Measurements from ENCODE around the gene GIPC1. TPM values are rescaled to one million over a fixed set of nuclear protein-coding genes. Genes with fewer than 3 reads are reported as not detected.

Gene GIPC1
- total RNA-seq, 1 donor from 2014 or later = 28.2 TPM

GRCh38 chr19:14494910-14495671 lies 836 bp downstream of the GIPC1 start:
- DNase-seq (ENCODE audit: low spot score) (no peak), ATAC-seq (no peak)

GRCh38 chr19:14494411-14494810 lies 1.5 kb downstream of the GIPC1 start:
- no peak for ATAC-seq
- no peak for DNase-seq (ENCODE audit: low spot score)

GRCh38 chr19:14492756-14493337 lies 3.1 kb downstream of the GIPC1 start:
- ATAC-seq (no peak), DNase-seq (ENCODE audit: low spot score) (no peak)

- ATAC-seq (no peak), DNase-seq (ENCODE audit: low spot score) (no peak)
Measured at GRCh38 chr19:14487370-14488125, 8.4 kb downstream of the GIPC1 start.

GRCh38 chr19:14482172-14482941 lies 13.6 kb downstream of the GIPC1 start:
- no peak for DNase-seq (ENCODE audit: low spot score)
- no peak for ATAC-seq

GRCh38 chr19:14480700-14481079 lies 15.2 kb downstream of the GIPC1 start:
- DNase-seq (ENCODE audit: low spot score) (no peak), ATAC-seq (no peak)

- ATAC-seq (peak; percentile 54), DNase-seq (ENCODE audit: low spot score) (no peak)
Measured at GRCh38 chr19:14479975-14480699, 15.8 kb downstream of the GIPC1 start.

GRCh38 chr19:14479309-14479974 lies 16.5 kb downstream of the GIPC1 start:
- ATAC-seq = no peak

GRCh38 chr19:14478113-14478545 lies 17.8 kb downstream of the GIPC1 start:
- no peak for ATAC-seq
- DNase-seq (ENCODE audit: low spot score) = no peak

More at GRCh38 chr19:14479309-14479974, 16.5 kb downstream of the GIPC1 start:
- no peak for DNase-seq (ENCODE audit: low spot score)

- no peak for ATAC-seq
- DNase-seq (ENCODE audit: low spot score) = no peak
Measured at GRCh38 chr19:14477418-14478112, 18.4 kb downstream of the GIPC1 start.

- DNase-seq (ENCODE audit: low spot score) = no peak
- no peak for ATAC-seq
Measured at GRCh38 chr19:14476673-14477401, 19.1 kb downstream of the GIPC1 start.

GRCh38 chr19:14476327-14476672 lies 19.6 kb downstream of the GIPC1 start:
- DNase-seq (ENCODE audit: low spot score) (no peak), ATAC-seq (no peak)

GRCh38 chr19:14475251-14476073 lies 20.5 kb downstream of the GIPC1 start, which contains the start of gene PTGER1:
TSS of gene PTGER1 (minus strand) at chr19:14475354. CDS start at chr19:14474320, 1,034 bp downstream.
- peak; percentile 25 for ATAC-seq
- DNase-seq (ENCODE audit: low spot score) = no peak

GRCh38 chr19:14474827-14475226 lies 21.1 kb downstream of the GIPC1 start:
- ATAC-seq (no peak), DNase-seq (ENCODE audit: low spot score) (no peak)

- no peak for DNase-seq (ENCODE audit: low spot score)
Measured at GRCh38 chr19:14473978-14474578, 21.8 kb downstream of the GIPC1 start.

GRCh38 chr19:14473073-14473977 lies 22.6 kb downstream of the GIPC1 start:
- DNase-seq (ENCODE audit: low spot score) (no peak), ATAC-seq (no peak)

More at GRCh38 chr19:14473978-14474578, 21.8 kb downstream of the GIPC1 start:
- ATAC-seq = peak; percentile 74
